ENCODE data around the gene SPDYE3. TPM values are rescaled to one million over a fixed set of nuclear protein-coding genes. Genes with fewer than 3 reads are reported as not detected.
"Not testable (repeated sequence)": the region's sequence is repeated elsewhere in the genome, so short reads cannot be mapped to it uniquely, and the experiment has no call there.

Gene SPDYE3
- total RNA-seq, 1 experiment from 2014 or later, result not detected

- DNase-seq (ENCODE audit: low spot score), result not testable (repeated sequence)
Observed at GRCh38 chr7:100352230-100352781, 44.8 kb downstream of the SPDYE3 start.

GRCh38 chr7:100352984-100353684 lies 45.6 kb downstream of the SPDYE3 start:
- no peak for DNase-seq (ENCODE audit: low spot score)

GRCh38 chr7:100353685-100354330 lies 46.3 kb downstream of the SPDYE3 start:
- no peak for DNase-seq (ENCODE audit: low spot score)

GRCh38 chr7:100356416-100357068 lies 49.0 kb downstream of the SPDYE3 start:
- DNase-seq (ENCODE audit: low spot score), result no peak

GRCh38 chr7:100357131-100357561 lies 49.6 kb downstream of the SPDYE3 start:
- no peak for DNase-seq (ENCODE audit: low spot score)

- DNase-seq (ENCODE audit: low spot score), result no peak
Observed at GRCh38 chr7:100358027-100358856, 50.7 kb downstream of the SPDYE3 start, which contains the start of gene PILRB. PILRB (plus strand) TSS chr7:100358117; CDS start chr7:100358303, 186 bp downstream.

- no peak for DNase-seq (ENCODE audit: low spot score)
Observed at GRCh38 chr7:100358857-100359212, 51.3 kb downstream of the SPDYE3 start.

GRCh38 chr7:100360135-100360854 lies 52.8 kb downstream of the SPDYE3 start:
- DNase-seq (ENCODE audit: low spot score), result no peak

GRCh38 chr7:100363098-100363497 lies 55.6 kb downstream of the SPDYE3 start:
- DNase-seq (ENCODE audit: low spot score), result no peak

- not testable (repeated sequence) for DNase-seq (ENCODE audit: low spot score)
Observed at GRCh38 chr7:100363797-100364196, 56.3 kb downstream of the SPDYE3 start.

GRCh38 chr7:100364480-100364879 lies 57.0 kb downstream of the SPDYE3 start:
- no peak for DNase-seq (ENCODE audit: low spot score)

- DNase-seq (ENCODE audit: low spot score), result not testable (repeated sequence)
Observed at GRCh38 chr7:100365998-100366367, 58.5 kb downstream of the SPDYE3 start.

- DNase-seq (ENCODE audit: low spot score), result no peak
Observed at GRCh38 chr7:100366411-100367250, 59.1 kb downstream of the SPDYE3 start.

GRCh38 chr7:100367251-100367620 lies 59.7 kb downstream of the SPDYE3 start:
- DNase-seq (ENCODE audit: low spot score), result no peak

GRCh38 chr7:100367676-100368613 lies 60.4 kb downstream of the SPDYE3 start:
- DNase-seq (ENCODE audit: low spot score), result no peak

- no peak for DNase-seq (ENCODE audit: low spot score)
Observed at GRCh38 chr7:100369105-100369504, 61.6 kb downstream of the SPDYE3 start.

GRCh38 chr7:100370303-100370702 lies 62.8 kb downstream of the SPDYE3 start:
- no peak for DNase-seq (ENCODE audit: low spot score)

- DNase-seq (ENCODE audit: low spot score), result no peak
Observed at GRCh38 chr7:100370746-100371145, 63.2 kb downstream of the SPDYE3 start.

Measured in A172 (cell line).